BLaER1 treated with 17β-estradiol and CSF1 and Interleukin-3, amounts not matched to agents 10 nM and 100 nM (cell line): ENCODE measurements around the gene SAA1.
A peak's percentile ranks its signal among the peaks of the same experiment; 100 is the strongest.

ENCODE experiments used
- H3K27ac ChIP-seq, 11 experiments: shearing (Covaris generic); formaldehyde crosslinking; 2 replicates each; pipeline ENCODE4 v1.8.1; 2022
- H3K27me3 ChIP-seq, 11 experiments: shearing (Covaris generic); formaldehyde crosslinking; 2 replicates each; pipeline ENCODE4 v1.8.1; 2022
- H3K36me3 ChIP-seq, 11 experiments: shearing (Covaris generic); formaldehyde crosslinking; 2 replicates each; pipeline ENCODE4 v1.8.1; 2022
- H3K4me1 ChIP-seq, 10 experiments: shearing (Covaris generic); formaldehyde crosslinking; 2 replicates each; pipeline ENCODE4 v1.8.1; 2022
- H3K4me2 ChIP-seq, 11 experiments: shearing (Covaris generic); formaldehyde crosslinking; 2 replicates each; pipeline ENCODE4 v1.8.1; 2022
- H3K4me3 ChIP-seq, 10 experiments: shearing (Covaris generic); formaldehyde crosslinking; 2 replicates each; pipeline ENCODE4 v1.8.1; 2022
- H3K9ac ChIP-seq, 11 experiments: shearing (Covaris generic); formaldehyde crosslinking; 2 replicates each; pipeline ENCODE4 v1.8.1; 2022
- H3K9me3 ChIP-seq, 11 experiments: shearing (Covaris generic); formaldehyde crosslinking; replicated peaks in 1 of 11; 2 replicates each; pipeline ENCODE4 v1.8.1; 2022
- H4K20me1 ChIP-seq, 11 experiments: shearing (Covaris generic); formaldehyde crosslinking; 2 replicates each; pipeline ENCODE4 v1.8.1; 2022
- Cebpa-rat ChIP-seq, 11 experiments: shearing (Covaris generic); IDR thresholded peaks; 2 replicates each; pipeline ENCODE4 v1.8.1; 2022

The SAA1 gene

GRCh38 chr11:18265949-18266348 lies at the start of gene SAA1:
Gene SAA1 (plus strand): TSS chr11:18266264. CDS start chr11:18266888, 624 bp downstream.
- H3K27me3 ChIP-seq, result no peaks in the 10 kb centered on the region
- peak within 1 kb of the TSS; percentile 7 to 58 (median 43); a peak in 17 of 22 replicates for H3K4me2 ChIP-seq
- no peak for TF ChIP-seq Cebpa-rat (IDR thresholded peaks at IDR 0.05)
- H3K4me3 ChIP-seq, result no peak within 1 kb of the TSS
- H3K4me1 ChIP-seq, result peaks cover 9 to 11% (median 11%) of the 10 kb centered on the region in 10 experiments; a peak in 19 of 20 replicates
- H3K9me3 ChIP-seq, result no peaks in the 10 kb centered on the region
- H4K20me1 ChIP-seq, result no peaks in the 10 kb centered on the region; a peak in 1 of 22 replicates
- no peak within 1 kb of the TSS for H3K9ac ChIP-seq
- H3K27ac ChIP-seq, result peak within 1 kb of the TSS in 1 of 11 experiments; percentile 32; a peak in 1 of 22 replicates
- no peaks in the 10 kb centered on the region for H3K36me3 ChIP-seq

- TF ChIP-seq Cebpa-rat (IDR thresholded peaks at IDR 0.05), result no peak
- Histone ChIP-seq H3K4me3 (no peak overlapping the region), H3K27ac (no peak overlapping the region), H3K9me3 (peaks cover 15 to 24% (median 18%) of the 10 kb centered on the region in 11 experiments), H3K4me2 (no peak overlapping the region), H3K36me3 (no peaks in the 10 kb centered on the region), H3K27me3 (no peaks in the 10 kb centered on the region), H3K4me1 (no peaks in the 10 kb centered on the region), H4K20me1 (no peaks in the 10 kb centered on the region), H3K9ac (no peak overlapping the region)
Measured at GRCh38 chr11:18221274-18221876, 44.7 kb upstream of the SAA1 start.

- Histone ChIP-seq H3K4me1 (no peaks in the 10 kb centered on the region), H3K27ac (no peak overlapping the region), H3K36me3 (no peaks in the 10 kb centered on the region), H4K20me1 (no peaks in the 10 kb centered on the region), H3K9ac (no peak overlapping the region), H3K4me3 (no peak overlapping the region), H3K4me2 (no peak overlapping the region), H3K9me3 (peaks cover 15 to 23% (median 18%) of the 10 kb centered on the region in 11 experiments), H3K27me3 (no peaks in the 10 kb centered on the region)
- no peak for TF ChIP-seq Cebpa-rat (IDR thresholded peaks at IDR 0.05)
Measured at GRCh38 chr11:18222814-18223421, 43.1 kb upstream of the SAA1 start.

- Histone ChIP-seq H3K36me3 (no peaks in the 10 kb centered on the region), H3K4me2 (no peak overlapping the region), H3K4me1 (no peaks in the 10 kb centered on the region), H3K9ac (no peak overlapping the region), H3K27me3 (no peaks in the 10 kb centered on the region), H4K20me1 (no peaks in the 10 kb centered on the region), H3K9me3 (peaks cover 15 to 18% (median 17%) of the 10 kb centered on the region in 11 experiments), H3K27ac (no peak overlapping the region), H3K4me3 (no peak overlapping the region)
- TF ChIP-seq Cebpa-rat (IDR thresholded peaks at IDR 0.05), result no peak
Measured at GRCh38 chr11:18223591-18224387, 42.3 kb upstream of the SAA1 start.

GRCh38 chr11:18225913-18226312 lies 40.2 kb upstream of the SAA1 start:
- peaks cover 0 to 6% (median 4%) of the 10 kb centered on the region in 10 experiments; a peak in 5 of 20 replicates for H3K4me1 ChIP-seq
- H3K27me3 ChIP-seq, result no peaks in the 10 kb centered on the region
- no peak for TF ChIP-seq Cebpa-rat (IDR thresholded peaks at IDR 0.05)
- peaks cover 5 to 9% (median 8%) of the 10 kb centered on the region in 11 experiments for H3K9me3 ChIP-seq
- H3K36me3 ChIP-seq, result no peaks in the 10 kb centered on the region
- no peak overlapping the region for H3K9ac ChIP-seq
- no peak overlapping the region for H3K27ac ChIP-seq
- H3K4me3 ChIP-seq, result no peak overlapping the region
- H4K20me1 ChIP-seq, result no peaks in the 10 kb centered on the region
- H3K4me2 ChIP-seq, result no peak overlapping the region

GRCh38 chr11:18229501-18229900 lies 36.6 kb upstream of the SAA1 start:
- Histone ChIP-seq H3K9me3 (peaks cover 0 to 8% (median 0%) of the 10 kb centered on the region in 11 experiments; a peak in 2 of 22 replicates), H3K27ac (no peak overlapping the region), H3K27me3 (no peaks in the 10 kb centered on the region), H3K4me3 (no peak overlapping the region), H4K20me1 (no peaks in the 10 kb centered on the region), H3K9ac (no peak overlapping the region), H3K36me3 (no peaks in the 10 kb centered on the region), H3K4me2 (peak overlapping the region in 9 of 11 experiments; percentile 0 to 39 (median 21); a peak in 6 of 22 replicates), H3K4me1 (peaks cover 0 to 6% (median 4%) of the 10 kb centered on the region in 10 experiments; a peak in 5 of 20 replicates)
- TF ChIP-seq Cebpa-rat (IDR thresholded peaks at IDR 0.05), result no peak

- H3K27me3 ChIP-seq, result no peaks in the 10 kb centered on the region
- H3K36me3 ChIP-seq, result no peaks in the 10 kb centered on the region
- H3K4me3 ChIP-seq, result no peak overlapping the region
- peaks cover 0 to 8% (median 0%) of the 10 kb centered on the region in 11 experiments; a peak in 2 of 22 replicates for H3K9me3 ChIP-seq
- no peak overlapping the region for H3K27ac ChIP-seq
- no peak overlapping the region for H3K9ac ChIP-seq
- no peak overlapping the region for H3K4me2 ChIP-seq
- H4K20me1 ChIP-seq, result no peaks in the 10 kb centered on the region
- no peak for TF ChIP-seq Cebpa-rat (IDR thresholded peaks at IDR 0.05)
- H3K4me1 ChIP-seq, result peaks cover 0 to 11% (median 7%) of the 10 kb centered on the region in 10 experiments; a peak in 10 of 20 replicates
Measured at GRCh38 chr11:18230859-18231258, 35.2 kb upstream of the SAA1 start.

GRCh38 chr11:18233912-18234311 lies 32.2 kb upstream of the SAA1 start:
- Histone ChIP-seq H3K9me3 (peaks cover 0 to 8% (median 0%) of the 10 kb centered on the region in 11 experiments; a peak in 1 of 22 replicates), H4K20me1 (no peaks in the 10 kb centered on the region), H3K4me3 (no peak overlapping the region), H3K27me3 (no peaks in the 10 kb centered on the region), H3K9ac (no peak overlapping the region), H3K4me1 (peaks cover 0 to 13% (median 7%) of the 10 kb centered on the region in 10 experiments; a peak in 10 of 20 replicates), H3K36me3 (no peaks in the 10 kb centered on the region), H3K27ac (no peak overlapping the region), H3K4me2 (no peak overlapping the region)
- no peak for TF ChIP-seq Cebpa-rat (IDR thresholded peaks at IDR 0.05)
